Mesothelial cell of epicardium (in vitro differentiated cells): Measurements from ENCODE around the gene CLIC3. TPM values are rescaled to one million over a fixed set of nuclear protein-coding genes. Genes with fewer than 3 reads are reported as not detected.

Experiments
- DNase-seq, 2 experiments: peaks; one replicate each; pipeline ENCODE4 v3.0.0; 2021; ENCODE audit warnings: low spot score in 2 of 2; ENCODE audit not compliant: unreplicated experiment in 2 of 2
- H3K27ac Mint-ChIP-seq: 2 replicates; pipeline ENCODE4 v1.8.0; 2021; ENCODE audit warnings: mixed read lengths
- H3K27me3 Mint-ChIP-seq: 2 replicates; pipeline ENCODE4 v1.8.0; 2021; ENCODE audit warnings: low read depth, mixed read lengths
- H3K36me3 Mint-ChIP-seq: 2 replicates; pipeline ENCODE4 v1.8.0; 2021; ENCODE audit warnings: mixed read lengths
- H3K4me1 Mint-ChIP-seq: 2 replicates; pipeline ENCODE4 v1.8.0; 2021; ENCODE audit warnings: mixed read lengths
- H3K4me3 Mint-ChIP-seq: 2 replicates; pipeline ENCODE4 v1.8.0; 2021; ENCODE audit warnings: mild to moderate bottlenecking, moderate library complexity, mixed read lengths
- H3K9me3 Mint-ChIP-seq: 2 replicates; pipeline ENCODE4 v1.8.0; 2021; ENCODE audit warnings: mixed read lengths
- total RNA-seq: library from RNA; stranded (reverse); gene quantifications from 3 replicates; pipeline ENCODE4 v1.2.1, GENCODE V29; 2021
- TF ChIP-seq, protein P1 (sequence below): fragments of 200-600 bp; sonication (generic); IDR thresholded peaks from one replicate; pipeline ENCODE4 v1.5.0; 2021; ENCODE audit warnings: antibody characterized with exemption; ENCODE audit not compliant: unreplicated experiment

Gene CLIC3
- total RNA-seq, 1 donor from 2014 or later = 2.9 TPM

- no peak overlapping the region for H3K27ac Mint-ChIP-seq
- no peak overlapping the region for H3K4me3 Mint-ChIP-seq
- H3K27me3 Mint-ChIP-seq = no peaks in the 10 kb centered on the region
- TF ChIP-seq, protein P1, sequence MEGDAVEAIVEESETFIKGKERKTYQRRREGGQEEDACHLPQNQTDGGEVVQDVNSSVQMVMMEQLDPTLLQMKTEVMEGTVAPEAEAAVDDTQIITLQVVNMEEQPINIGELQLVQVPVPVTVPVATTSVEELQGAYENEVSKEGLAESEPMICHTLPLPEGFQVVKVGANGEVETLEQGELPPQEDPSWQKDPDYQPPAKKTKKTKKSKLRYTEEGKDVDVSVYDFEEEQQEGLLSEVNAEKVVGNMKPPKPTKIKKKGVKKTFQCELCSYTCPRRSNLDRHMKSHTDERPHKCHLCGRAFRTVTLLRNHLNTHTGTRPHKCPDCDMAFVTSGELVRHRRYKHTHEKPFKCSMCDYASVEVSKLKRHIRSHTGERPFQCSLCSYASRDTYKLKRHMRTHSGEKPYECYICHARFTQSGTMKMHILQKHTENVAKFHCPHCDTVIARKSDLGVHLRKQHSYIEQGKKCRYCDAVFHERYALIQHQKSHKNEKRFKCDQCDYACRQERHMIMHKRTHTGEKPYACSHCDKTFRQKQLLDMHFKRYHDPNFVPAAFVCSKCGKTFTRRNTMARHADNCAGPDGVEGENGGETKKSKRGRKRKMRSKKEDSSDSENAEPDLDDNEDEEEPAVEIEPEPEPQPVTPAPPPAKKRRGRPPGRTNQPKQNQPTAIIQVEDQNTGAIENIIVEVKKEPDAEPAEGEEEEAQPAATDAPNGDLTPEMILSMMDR = no peak
- H3K36me3 Mint-ChIP-seq = no peaks in the 10 kb centered on the region
- H3K9me3 Mint-ChIP-seq = no peaks in the 10 kb centered on the region
- H3K4me1 Mint-ChIP-seq = no peaks in the 10 kb centered on the region
- DNase-seq = no peak
Measured at GRCh38 chr9:137037483-137037882, 41.1 kb upstream of the CLIC3 start.

DNA sequence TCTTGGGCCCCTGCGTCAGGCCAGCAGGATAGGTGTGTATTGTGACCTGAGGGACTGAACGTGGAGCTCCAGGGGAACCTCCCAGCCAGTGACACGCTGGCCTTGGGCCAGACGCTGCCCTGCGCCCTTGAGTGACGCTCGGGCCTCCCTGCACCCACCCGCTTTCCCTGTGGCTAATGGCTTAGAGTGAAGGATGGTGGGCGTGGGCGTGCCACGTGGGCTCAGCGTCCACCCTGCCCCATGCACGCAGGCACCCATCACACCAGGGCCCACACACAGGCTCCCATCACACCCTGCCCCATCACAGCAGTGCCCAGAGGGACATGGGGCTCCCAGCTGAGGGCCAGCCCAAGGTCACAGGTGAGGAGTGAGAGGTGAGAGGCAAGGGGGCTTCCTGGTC, 40.7 kb upstream of the CLIC3 start:
- Mint-ChIP-seq H3K9me3 (no peaks in the 10 kb centered on the region), H3K4me1 (no peaks in the 10 kb centered on the region), H3K36me3 (no peaks in the 10 kb centered on the region), H3K4me3 (no peak overlapping the region), H3K27ac (no peak overlapping the region), H3K27me3 (no peaks in the 10 kb centered on the region)
- no peak for DNase-seq
- TF ChIP-seq, protein P1 = no peak

- TF ChIP-seq, protein P1 = no peak
- no peaks in the 10 kb centered on the region for H3K36me3 Mint-ChIP-seq
- no peaks in the 10 kb centered on the region for H3K4me1 Mint-ChIP-seq
- no peak overlapping the region for H3K4me3 Mint-ChIP-seq
- no peaks in the 10 kb centered on the region for H3K9me3 Mint-ChIP-seq
- no peak overlapping the region for H3K27ac Mint-ChIP-seq
- no peak for DNase-seq
- no peaks in the 10 kb centered on the region for H3K27me3 Mint-ChIP-seq
Measured at GRCh38 chr9:137035937-137036336, 39.6 kb upstream of the CLIC3 start.

GRCh38 chr9:137035507-137035834, 39.1 kb upstream of the CLIC3 start:
- Mint-ChIP-seq H3K9me3 (no peaks in the 10 kb centered on the region), H3K27me3 (no peaks in the 10 kb centered on the region), H3K27ac (no peak overlapping the region), H3K36me3 (no peaks in the 10 kb centered on the region), H3K4me1 (no peaks in the 10 kb centered on the region), H3K4me3 (no peak overlapping the region)
- DNase-seq = no peak
- TF ChIP-seq, protein P1 = peak; percentile 45

DNA sequence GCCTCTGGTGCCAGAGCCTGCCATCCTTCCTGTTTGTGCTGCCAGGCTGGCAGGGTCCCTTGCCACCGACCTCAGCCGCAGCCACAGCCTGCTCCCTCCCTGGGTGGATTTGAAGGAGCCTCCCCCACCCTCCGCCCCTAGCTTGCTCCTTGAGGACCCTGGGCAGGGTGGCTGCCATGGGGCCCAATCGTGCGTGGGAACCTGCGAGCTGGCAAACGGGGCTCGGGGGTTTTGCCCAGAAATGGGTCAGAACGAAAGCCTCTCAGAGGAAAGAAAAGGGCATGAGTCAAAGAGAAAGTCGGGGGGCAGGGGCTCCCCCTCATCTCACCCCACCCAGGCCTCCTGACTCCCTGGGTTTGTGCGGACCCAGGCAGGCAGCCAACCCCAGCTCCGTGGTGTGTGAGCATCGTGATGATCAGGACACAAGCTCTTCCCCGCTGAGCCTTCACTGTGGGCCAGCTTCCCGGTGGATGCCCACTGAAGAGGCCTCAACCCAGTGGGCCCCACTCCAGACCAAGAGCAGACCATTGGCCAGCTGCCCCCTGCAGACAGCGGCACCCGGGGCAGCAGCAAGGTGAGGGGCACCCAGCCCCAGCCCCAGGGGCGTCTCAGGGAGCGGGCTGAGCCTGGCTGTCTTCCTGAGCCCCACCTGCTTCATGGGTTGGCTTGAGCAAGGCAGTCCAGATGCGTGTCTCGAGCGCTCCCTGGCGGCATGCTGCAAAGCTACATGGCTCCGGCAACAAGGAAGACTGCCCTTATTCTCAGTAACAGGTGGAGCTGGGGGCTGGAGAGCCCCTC, 38.5 kb upstream of the CLIC3 start:
- Mint-ChIP-seq H3K4me1 (no peaks in the 10 kb centered on the region), H3K27me3 (no peaks in the 10 kb centered on the region), H3K4me3 (no peak overlapping the region), H3K9me3 (no peaks in the 10 kb centered on the region), H3K36me3 (no peaks in the 10 kb centered on the region), H3K27ac (no peak overlapping the region)
- DNase-seq = peak; percentile 72 to 88
- TF ChIP-seq, protein P1 = peak; percentile 80
